HFF-Myc (cell line): Measurements from ENCODE around the gene SLC24A4.

ENCODE experiments used
- DNase-seq: peaks from one replicate; pipeline ENCODE4 v3.0.0-alpha.2; 2011; ENCODE audit warnings: low read depth; ENCODE audit errors: extremely low read depth
- H3K4me3 ChIP-seq: replicated peaks from 2 replicates; pipeline ENCODE4 v1.5.1; 2011; ENCODE audit warnings: low read depth, mild to moderate bottlenecking, control low read depth, low read length
- CTCF ChIP-seq: IDR thresholded peaks from 2 replicates; pipeline ENCODE4 v1.5.1; 2012; ENCODE audit warnings: mild to moderate bottlenecking, low read depth, low read length, control low read depth; ENCODE audit errors: missing control alignments

SLC24A4 gene

GRCh38 chr14:92460916-92461579 lies 138.1 kb downstream of the SLC24A4 start:
- no peak overlapping the region for H3K4me3 ChIP-seq
- TF ChIP-seq CTCF = no peak
- DNase-seq = peak; percentile 69

GRCh38 chr14:92461891-92462290 lies 138.9 kb downstream of the SLC24A4 start:
- H3K4me3 ChIP-seq = no peak overlapping the region
- TF ChIP-seq CTCF = no peak
- no peak for DNase-seq

DNA sequence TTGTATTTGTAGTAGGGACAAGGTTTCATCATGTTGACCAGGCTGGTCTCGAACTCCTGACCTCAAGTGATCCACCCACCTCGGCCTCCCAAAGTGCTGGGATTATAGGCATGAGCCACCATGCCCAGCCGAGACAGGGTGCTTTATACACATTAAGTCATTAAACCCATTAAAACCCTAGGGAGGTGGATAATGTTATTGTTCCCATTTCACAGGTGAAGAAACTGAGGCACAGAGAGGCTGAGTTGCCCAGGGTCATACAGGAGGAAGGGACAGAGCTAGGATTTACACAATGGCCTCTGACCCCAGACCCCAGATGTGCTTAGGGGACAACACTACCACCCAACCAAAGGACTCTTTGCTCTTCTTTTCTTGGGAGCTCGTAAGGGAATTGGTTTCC lies 139.6 kb downstream of the SLC24A4 start:
- H3K4me3 ChIP-seq = no peak overlapping the region
- DNase-seq = no peak
- no peak for TF ChIP-seq CTCF

DNA sequence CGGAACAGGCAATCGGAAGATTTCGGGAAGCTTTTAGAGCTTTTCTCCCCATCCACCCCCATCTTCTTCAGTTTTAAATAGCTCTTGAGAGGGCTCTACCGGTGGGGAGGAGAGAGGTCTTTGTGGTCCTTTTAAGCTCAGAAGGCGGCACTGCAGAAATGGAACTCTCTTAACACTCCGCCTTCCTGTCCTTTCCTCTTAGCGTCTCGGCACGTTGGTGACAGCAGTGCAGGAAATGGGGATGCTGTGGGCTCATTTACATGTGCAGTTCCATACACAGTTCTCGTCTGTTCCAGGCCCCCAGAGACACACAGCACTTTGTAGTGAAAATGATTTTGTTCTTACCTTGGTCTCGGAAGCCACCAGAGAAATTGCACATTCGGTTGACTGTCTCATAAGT lies 140.2 kb downstream of the SLC24A4 start:
- DNase-seq = no peak
- no peak overlapping the region for H3K4me3 ChIP-seq
- no peak for TF ChIP-seq CTCF

- no peak for TF ChIP-seq CTCF
- no peak overlapping the region for H3K4me3 ChIP-seq
- no peak for DNase-seq
Measured at GRCh38 chr14:92464156-92464555, 141.2 kb downstream of the SLC24A4 start.

DNA sequence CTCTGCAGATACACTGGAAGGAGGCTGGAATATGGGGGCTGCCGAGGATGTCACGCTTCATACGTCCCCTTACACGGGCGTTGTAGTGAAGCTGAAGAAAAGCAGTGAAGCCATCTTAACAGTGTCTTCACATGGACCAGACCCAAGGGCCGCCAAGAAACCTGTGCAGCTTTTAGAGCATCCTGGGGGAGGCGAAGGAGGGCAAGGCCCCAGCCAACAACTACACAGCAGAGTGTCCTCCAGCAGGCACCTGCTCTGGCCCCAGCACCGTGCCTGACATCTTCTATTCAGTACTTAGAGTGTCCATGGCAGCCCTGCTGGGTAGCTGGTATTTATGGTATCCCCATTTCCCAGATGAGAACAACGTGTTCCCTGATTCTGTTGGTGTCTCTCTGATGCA lies 141.8 kb downstream of the SLC24A4 start:
- DNase-seq = no peak
- no peak for TF ChIP-seq CTCF
- no peak overlapping the region for H3K4me3 ChIP-seq
